ENCODE results near the gene LOXL3.

DNA sequence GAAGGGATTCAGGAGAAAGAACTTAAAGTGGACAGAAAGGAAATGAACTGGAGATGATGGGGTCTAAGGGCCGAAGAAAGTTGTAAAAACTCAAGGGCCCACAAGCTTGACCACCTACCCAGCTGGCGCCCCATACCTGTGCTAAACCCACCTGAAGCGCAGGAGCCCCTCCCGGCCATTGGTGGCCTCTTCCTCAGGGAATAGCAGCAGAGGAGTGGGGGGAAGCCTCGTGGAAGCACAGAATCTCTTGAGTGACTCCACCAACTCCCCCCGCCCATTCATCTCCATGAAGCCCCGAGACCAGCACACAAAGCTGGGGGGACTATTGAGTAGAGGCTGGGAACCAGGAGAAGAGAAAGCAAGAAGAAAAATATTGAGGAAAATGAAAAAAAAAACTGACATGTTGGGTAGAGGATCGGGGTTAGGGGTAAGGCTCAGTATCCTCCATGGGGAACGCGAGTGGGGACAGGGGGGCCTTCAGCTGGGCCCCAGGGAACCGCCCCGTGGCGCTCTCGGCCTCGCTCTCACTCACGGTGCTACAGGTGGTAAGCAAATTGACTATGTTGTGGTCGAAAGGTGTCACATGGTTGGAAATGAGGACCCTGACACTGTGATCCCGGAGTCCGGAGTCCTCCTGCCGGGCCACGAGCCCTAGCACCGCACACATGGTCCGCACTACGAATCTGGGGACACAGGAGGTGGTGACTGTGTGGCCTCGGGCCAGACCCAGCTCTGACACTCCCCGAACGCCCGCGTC is 25.0 kb downstream of the LOXL3 start:
- TF ChIP-seq, protein P1, sequence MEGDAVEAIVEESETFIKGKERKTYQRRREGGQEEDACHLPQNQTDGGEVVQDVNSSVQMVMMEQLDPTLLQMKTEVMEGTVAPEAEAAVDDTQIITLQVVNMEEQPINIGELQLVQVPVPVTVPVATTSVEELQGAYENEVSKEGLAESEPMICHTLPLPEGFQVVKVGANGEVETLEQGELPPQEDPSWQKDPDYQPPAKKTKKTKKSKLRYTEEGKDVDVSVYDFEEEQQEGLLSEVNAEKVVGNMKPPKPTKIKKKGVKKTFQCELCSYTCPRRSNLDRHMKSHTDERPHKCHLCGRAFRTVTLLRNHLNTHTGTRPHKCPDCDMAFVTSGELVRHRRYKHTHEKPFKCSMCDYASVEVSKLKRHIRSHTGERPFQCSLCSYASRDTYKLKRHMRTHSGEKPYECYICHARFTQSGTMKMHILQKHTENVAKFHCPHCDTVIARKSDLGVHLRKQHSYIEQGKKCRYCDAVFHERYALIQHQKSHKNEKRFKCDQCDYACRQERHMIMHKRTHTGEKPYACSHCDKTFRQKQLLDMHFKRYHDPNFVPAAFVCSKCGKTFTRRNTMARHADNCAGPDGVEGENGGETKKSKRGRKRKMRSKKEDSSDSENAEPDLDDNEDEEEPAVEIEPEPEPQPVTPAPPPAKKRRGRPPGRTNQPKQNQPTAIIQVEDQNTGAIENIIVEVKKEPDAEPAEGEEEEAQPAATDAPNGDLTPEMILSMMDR (conservative IDR thresholded peaks at IDR 0.05; ENCODE audit: low read length) = peak; percentile 23
- no peak for TF ChIP-seq EZH2phosphoT487 (IDR thresholded peaks at IDR 0.05; ENCODE audit: borderline replicate concordance)

Data from Loucy (cell line).